Measurements from ENCODE around the gene ITFG2. TPM values are rescaled to one million over a fixed set of nuclear protein-coding genes. Genes with fewer than 3 reads are reported as not detected.
A peak's percentile ranks its signal among the peaks of the same experiment; 100 is the strongest.

ITFG2 gene
- total and polyA plus RNA-seq, 7 donors: 11.6 to 31.9 (median 25.2) TPM

DNA sequence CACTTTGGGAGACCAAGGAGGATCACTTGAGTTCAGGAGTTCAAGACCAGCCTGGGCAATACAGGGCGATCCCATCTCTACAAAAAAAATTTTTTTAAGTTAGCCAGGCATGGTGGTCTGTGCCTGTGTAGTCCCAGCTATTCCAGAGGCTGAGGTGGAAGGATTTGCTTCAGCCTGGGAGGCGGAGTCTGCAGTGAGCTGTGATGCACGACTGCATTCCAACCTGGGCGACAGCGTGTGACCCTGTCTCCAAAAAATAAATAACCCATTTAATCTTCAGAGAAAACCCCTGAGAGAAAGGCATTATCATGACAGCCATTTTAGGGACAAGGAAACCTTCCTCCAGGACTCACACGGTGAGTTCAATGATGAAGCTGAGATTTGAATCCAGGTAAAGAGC, 21.4 kb upstream of the ITFG2 start:
- Histone ChIP-seq H3K9me3 (no peaks in the 10 kb centered on the region), H3K4me3 (no peak overlapping the region), H3K27ac (no peak overlapping the region), H3K4me1 (peaks cover 0 to 10% (median 5%) of the 10 kb centered on the region in 4 donors), H3K36me3 (no peaks in the 10 kb centered on the region), H3K27me3 (no peaks in the 10 kb centered on the region)
- 91 to 92% methylated on average over 6 of the region's 6 CpGs for WGBS, 2 donors
- intact Hi-C loops (cut with DNase I): no loop called here
- TF ChIP-seq POLR2AphosphoS5 (IDR thresholded peaks at IDR 0.05) (no peak), POLR2A (IDR thresholded peaks at IDR 0.05) (no peak), EP300 (IDR thresholded peaks at IDR 0.05) (no peak), CTCF (IDR thresholded peaks at IDR 0.05) (no peak)
- DNase-seq: no peak

GRCh38 chr12:2792671-2793500, 19.6 kb upstream of the ITFG2 start:
- DNase-seq: no peak
- H3K36me3 ChIP-seq: peaks cover 0 to 7% (median 1%) of the 10 kb centered on the region in 4 donors
- TF ChIP-seq CTCF (IDR thresholded peaks at IDR 0.05): no peak
- TF ChIP-seq POLR2AphosphoS5 (IDR thresholded peaks at IDR 0.05): no peak
- no peak for TF ChIP-seq EP300 (IDR thresholded peaks at IDR 0.05)
- no peak for TF ChIP-seq POLR2A (IDR thresholded peaks at IDR 0.05)
- no peaks in the 10 kb centered on the region for H3K27me3 ChIP-seq
- intact Hi-C loops (cut with DNase I): no loop called here
- 58 to 71% methylated on average over 25 of the region's 25 CpGs for WGBS, 2 donors
- no peak overlapping the region for H3K27ac ChIP-seq
- H3K4me3 ChIP-seq: no peak overlapping the region
- H3K4me1 ChIP-seq: peaks cover 0 to 28% (median 19%) of the 10 kb centered on the region in 4 donors
- no peaks in the 10 kb centered on the region for H3K9me3 ChIP-seq

DNA sequence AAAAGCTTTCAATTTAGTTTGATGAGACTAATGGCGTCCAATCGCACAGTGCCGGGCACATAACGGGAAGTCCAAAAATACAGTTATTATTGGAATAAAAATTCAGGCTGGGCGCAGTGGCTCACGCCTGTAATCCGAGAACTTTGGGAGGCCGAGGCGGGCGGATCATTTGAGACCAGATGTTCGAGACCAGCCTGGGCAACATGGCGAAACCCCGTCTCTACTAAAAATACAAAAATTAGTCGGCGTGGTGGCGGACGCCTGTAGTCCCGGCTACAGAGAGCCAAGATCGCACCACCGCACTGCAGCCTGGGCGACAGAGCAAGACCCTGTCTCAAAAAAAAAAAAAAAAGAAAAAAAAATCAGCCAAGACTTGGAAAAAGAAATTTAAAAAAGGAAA, 18.9 kb upstream of the ITFG2 start:
- TF ChIP-seq EP300 (IDR thresholded peaks at IDR 0.05): no peak
- no peak for TF ChIP-seq POLR2A (IDR thresholded peaks at IDR 0.05)
- no peak for TF ChIP-seq CTCF (IDR thresholded peaks at IDR 0.05)
- no peak for TF ChIP-seq POLR2AphosphoS5 (IDR thresholded peaks at IDR 0.05)
- intact Hi-C loops (cut with DNase I): no loop called here
- 90 to 93% methylated on average over 21 of the region's 21 CpGs for WGBS, 2 donors

DNA sequence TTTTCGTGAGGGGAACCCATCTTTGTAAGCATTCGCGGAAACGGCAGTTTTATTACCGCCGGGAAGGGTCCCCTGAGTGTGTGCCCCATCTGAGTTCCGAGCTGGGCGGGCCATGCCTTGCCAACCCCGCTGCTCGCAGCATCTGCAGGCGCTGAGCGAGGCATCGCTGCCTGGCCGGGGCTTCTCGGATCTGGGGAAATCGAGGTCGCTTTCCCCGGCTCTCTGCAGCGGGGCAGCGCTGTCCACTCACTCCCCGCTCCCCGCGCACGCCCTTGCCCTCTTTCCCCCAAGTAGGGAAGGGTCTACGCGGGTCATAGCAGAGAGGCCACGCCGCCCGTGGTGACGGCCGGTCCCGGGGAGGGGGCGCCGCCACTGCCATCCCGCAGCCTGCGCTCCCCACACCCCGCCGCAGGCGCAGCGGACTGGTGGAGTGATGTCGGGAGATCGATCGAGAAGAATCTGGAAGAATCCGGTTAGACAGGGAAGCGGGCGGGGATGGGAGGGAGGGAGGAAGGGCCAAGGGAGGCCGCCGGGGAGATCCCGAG, 18.2 kb upstream of the ITFG2 start:
- H3K4me3 ChIP-seq: peak overlapping the region; percentile 62 to 91 (median 84)
- peak overlapping the region; percentile 85 to 88 (median 88) for H3K27ac ChIP-seq
- H3K36me3 ChIP-seq: peaks cover 6 to 21% (median 11%) of the 10 kb centered on the region in 4 donors
- intact Hi-C loops (cut with DNase I): no loop called here
- no peaks in the 10 kb centered on the region for H3K27me3 ChIP-seq
- 3% methylated on average over 49 of the region's 49 CpGs for WGBS, 2 donors
- TF ChIP-seq EP300 (IDR thresholded peaks at IDR 0.05) (no peak), CTCF (IDR thresholded peaks at IDR 0.05) (no peak), POLR2AphosphoS5 (IDR thresholded peaks at IDR 0.05) (no peak), POLR2A (IDR thresholded peaks at IDR 0.05) (no peak)
- peaks cover 0 to 29% (median 20%) of the 10 kb centered on the region in 4 donors for H3K4me1 ChIP-seq
- DNase-seq: no peak
- H3K9me3 ChIP-seq: no peaks in the 10 kb centered on the region

More for the DNA sequence above, 18.9 kb upstream of the ITFG2 start:
- no peak for DNase-seq
- Histone ChIP-seq H3K4me1 (peaks cover 0 to 29% (median 20%) of the 10 kb centered on the region in 4 donors), H3K27me3 (no peaks in the 10 kb centered on the region), H3K36me3 (peaks cover 0 to 14% (median 5%) of the 10 kb centered on the region in 4 donors), H3K4me3 (no peak overlapping the region), H3K9me3 (no peaks in the 10 kb centered on the region), H3K27ac (peak overlapping the region in 2 of 4 donors; percentile 88)
